Skin epidermis (tissue), 12 donors: ENCODE data around the gene FADS1.

ENCODE experiments used
- H3K27ac ChIP-seq, 21 experiments: fragments of 200-600 bp; sonication (generic) in 11 of 21; one replicate each; pipeline ENCODE4 v1.5.0; 2020; ENCODE audit warnings: mild to moderate bottlenecking in 3 of 21, inconsistent platforms in 2 of 21, moderate library complexity in 2 of 21
- H3K4me3 ChIP-seq, 7 experiments: fragments of 200-600 bp; sonication (generic) in 2 of 7; one replicate each; pipeline ENCODE4 v1.5.0; 2020; ENCODE audit warnings: inconsistent platforms in 2 of 7, mild to moderate bottlenecking in 2 of 7, moderate library complexity in 1 of 7

The FADS1 gene

DNA sequence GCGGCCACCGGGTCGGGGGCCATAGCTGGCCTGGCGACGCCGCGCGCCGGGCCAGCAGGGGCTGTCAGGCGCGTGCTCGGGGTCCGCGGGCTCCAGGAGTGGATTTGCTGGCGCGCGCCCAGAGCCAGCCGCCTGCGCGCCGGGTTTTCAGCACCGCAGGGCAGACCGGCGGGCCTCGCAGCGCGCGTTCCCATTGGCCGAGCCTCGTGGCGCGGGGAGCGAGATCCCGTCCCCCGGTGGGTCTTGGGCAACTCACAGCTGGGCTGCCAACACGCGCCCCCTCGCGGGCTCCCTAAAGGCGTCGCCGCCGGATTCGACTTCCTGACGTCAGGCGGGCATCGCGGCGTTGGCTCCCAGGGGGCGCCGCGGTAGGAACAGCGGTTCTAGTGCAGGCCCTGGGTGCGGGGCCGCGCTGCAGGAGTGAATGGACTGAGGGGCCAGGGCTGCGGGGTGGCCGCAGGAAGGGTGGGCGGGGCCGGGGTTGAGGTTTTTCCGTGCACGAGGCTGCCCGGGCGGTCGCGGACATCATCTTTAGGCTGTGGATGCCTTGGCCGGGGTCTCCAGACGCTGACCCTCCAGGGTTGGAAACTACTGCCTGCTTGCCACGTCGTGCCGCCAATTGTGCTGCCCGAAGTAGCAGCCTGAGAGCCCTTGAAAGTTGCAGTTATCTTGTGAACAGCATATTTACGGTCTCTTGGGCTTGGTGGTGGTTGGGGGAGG, at the start of gene FADS1:
TSS of gene FADS1 (minus strand) at position 268 of the 720 bp plus-strand sequence. CDS start at position 194, 74 bp downstream.
- Histone ChIP-seq H3K4me3 (peak within 1 kb of the TSS; percentile 50 to 82 (median 53)), H3K27ac (peak within 1 kb of the TSS; percentile 10 to 96 (median 88))

GRCh38 chr11:61866231-61866957, 49.6 kb upstream of the FADS1 start:
- Histone ChIP-seq H3K4me3 (no peak overlapping the region), H3K27ac (no peak overlapping the region)

DNA sequence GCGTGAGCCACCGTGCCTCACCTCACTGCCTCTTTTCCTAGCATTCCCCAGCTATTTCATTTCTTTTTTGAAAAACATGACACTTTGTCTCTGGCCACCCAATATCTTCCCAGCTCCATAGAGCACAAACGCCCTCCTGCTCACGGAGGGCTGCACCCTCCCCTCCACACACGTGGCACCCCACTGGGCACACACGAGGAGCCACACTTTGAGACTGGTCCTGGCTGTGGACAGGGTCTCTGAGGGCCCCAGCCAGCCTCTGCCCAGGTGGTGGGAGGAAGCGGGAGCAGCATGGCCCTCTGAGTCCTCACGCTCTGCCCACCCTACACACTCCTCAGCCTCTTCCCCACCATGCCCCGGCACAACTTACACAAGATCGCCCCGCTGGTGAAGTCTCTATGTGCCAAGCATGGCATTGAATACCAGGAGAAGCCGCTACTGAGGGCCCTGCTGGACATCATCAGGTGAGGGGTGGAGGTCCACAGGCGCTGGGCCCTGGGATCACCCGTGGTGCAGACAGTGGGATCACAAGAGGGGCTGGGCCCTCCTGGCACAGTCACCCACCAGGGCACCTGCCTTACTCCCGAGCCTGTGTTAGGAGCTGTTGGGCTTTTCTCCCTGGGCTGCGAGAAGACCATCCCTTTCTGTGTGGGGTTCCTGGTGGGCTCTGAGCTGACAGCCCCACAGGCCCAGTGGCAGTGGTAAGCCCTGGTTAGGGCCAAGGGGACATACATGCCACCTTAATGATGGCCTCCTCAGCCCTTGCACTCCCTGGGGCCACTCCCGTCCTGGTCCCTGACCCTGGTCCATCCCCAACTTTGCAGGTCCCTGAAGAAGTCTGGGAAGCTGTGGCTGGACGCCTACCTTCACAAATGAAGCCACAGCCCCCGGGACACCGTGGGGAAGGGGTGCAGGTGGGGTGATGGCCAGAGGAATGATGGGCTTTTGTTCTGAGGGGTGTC, 48.3 kb upstream of the FADS1 start:
- H3K27ac ChIP-seq = no peak overlapping the region

DNA sequence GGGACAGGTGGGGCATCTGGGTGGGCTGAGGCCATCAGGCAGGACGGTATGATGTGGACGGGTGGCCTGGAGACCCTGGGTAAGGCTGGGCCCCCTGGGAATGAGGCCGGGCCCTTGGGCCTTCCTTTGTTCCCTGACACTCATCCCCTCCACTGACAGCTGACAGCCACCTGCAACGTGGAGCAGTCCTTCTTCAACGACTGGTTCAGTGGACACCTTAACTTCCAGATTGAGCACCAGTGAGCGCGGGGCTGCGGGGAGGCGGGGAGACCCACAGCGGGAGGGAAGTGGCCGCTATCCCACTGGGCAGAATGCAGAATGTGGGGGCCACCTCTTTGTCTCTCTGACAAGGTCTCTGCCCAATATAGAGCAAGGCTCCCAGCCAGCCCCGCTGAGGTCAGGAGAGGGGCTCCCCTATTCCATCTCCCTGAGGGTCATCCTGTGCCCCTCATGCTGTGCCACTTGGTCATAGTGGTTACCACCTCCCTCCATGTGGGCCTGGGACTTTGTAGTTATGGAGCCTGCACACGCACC, 46.8 kb upstream of the FADS1 start:
- H3K4me3 ChIP-seq = no peak overlapping the region
- H3K27ac ChIP-seq = no peak overlapping the region

More for the DNA sequence above, 48.3 kb upstream of the FADS1 start:
- no peak overlapping the region for H3K4me3 ChIP-seq

GRCh38 chr11:61862714-61863547, 46.1 kb upstream of the FADS1 start:
- H3K27ac ChIP-seq = no peak overlapping the region
- H3K4me3 ChIP-seq = no peak overlapping the region

DNA sequence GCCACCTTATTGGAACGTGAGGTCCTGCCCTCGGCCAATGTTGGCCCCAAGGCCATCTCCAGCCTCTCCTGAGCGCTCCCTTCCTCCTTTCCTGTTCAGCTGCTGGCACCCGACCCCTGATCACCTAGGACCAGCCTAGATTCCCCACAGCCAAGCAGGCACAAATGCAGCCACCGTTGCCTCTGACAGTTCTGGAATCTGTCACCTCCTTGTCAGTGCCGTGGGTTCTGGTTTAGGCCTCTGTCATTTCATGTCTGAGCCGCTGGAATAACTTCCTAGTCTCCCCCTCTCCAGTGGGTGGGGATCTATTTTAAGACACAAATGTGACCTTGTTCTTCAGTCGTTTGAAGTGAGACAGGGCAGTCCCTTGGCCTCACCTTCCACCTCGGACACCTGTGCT, 44.8 kb upstream of the FADS1 start:
- no peak overlapping the region for H3K27ac ChIP-seq
- no peak overlapping the region for H3K4me3 ChIP-seq

- Histone ChIP-seq H3K27ac (no peak overlapping the region), H3K4me3 (no peak overlapping the region)
These were observed 43.5 kb upstream of the FADS1 start for GRCh38 chr11:61860054-61860903.

GRCh38 chr11:61855939-61856680, 39.3 kb upstream of the FADS1 start:
- Histone ChIP-seq H3K27ac (no peak overlapping the region), H3K4me3 (no peak overlapping the region)

- Histone ChIP-seq H3K4me3 (no peak overlapping the region), H3K27ac (no peak overlapping the region)
These were observed 38.3 kb upstream of the FADS1 start for GRCh38 chr11:61854966-61855714.

- H3K4me3 ChIP-seq = no peak overlapping the region
- no peak overlapping the region for H3K27ac ChIP-seq
These were observed 37.5 kb upstream of the FADS1 start for GRCh38 chr11:61854206-61854895.

- Histone ChIP-seq H3K27ac (no peak overlapping the region), H3K4me3 (no peak overlapping the region)
These were observed 36.9 kb upstream of the FADS1 start for GRCh38 chr11:61853698-61854169.

DNA sequence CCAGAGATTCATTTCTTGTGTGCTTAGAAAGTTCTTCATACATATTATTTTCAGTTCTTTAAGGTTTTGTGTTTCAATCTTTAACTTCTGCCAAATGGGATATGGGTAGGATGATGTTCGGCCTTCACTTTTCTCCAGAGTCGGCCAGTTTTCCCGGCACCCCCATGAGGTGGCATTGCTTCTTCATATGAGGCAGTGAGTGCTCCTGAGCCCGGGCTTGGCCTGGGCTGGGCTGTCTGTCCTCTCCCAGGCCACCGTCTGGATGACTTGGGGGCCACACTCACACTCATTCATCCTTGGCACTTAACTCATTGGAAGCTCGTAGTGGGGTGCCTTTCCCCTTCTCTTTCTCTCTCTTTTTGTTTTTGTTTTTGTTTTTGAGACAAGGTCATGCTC, 35.1 kb upstream of the FADS1 start:
- no peak overlapping the region for H3K27ac ChIP-seq
- H3K4me3 ChIP-seq = no peak overlapping the region

DNA sequence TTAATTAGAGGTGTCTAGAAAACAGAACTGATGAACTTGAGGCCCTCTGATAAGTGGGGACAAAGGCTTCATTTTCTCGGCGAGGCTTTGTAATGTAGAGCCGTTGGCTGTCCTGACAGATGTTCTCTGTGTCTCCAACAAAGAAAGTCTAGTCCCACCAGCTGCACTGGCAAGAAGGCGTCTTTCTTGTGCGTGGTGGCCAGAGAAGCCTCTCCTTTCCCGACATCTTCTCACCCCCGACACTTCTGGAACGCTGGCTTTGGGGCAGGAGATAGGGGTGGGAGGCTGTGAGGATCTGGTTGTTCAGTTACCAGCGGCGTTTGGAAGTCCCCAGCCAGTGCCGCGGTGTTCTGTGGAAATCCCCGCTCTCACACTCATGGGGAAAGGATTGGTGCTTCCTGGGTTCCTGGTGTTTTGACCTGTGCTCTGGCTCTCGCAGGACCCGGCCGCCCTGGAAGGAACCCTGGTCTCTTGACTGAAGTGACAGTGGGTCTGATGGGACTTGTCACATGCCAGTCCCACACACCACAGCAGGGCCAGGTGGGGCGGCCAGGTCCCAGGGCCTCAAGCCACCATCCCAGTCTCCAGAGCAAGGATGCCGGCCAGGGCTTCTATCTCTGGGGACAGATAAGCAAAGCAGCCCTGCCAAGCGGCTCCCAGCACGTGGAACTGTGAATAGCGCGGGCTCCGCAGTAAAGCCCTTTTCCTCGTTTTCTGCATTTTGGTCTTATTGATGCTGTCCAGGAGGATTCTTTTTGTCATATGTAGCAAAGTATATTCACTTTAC, 34.5 kb upstream of the FADS1 start:
- no peak overlapping the region for H3K27ac ChIP-seq
- H3K4me3 ChIP-seq = no peak overlapping the region

DNA sequence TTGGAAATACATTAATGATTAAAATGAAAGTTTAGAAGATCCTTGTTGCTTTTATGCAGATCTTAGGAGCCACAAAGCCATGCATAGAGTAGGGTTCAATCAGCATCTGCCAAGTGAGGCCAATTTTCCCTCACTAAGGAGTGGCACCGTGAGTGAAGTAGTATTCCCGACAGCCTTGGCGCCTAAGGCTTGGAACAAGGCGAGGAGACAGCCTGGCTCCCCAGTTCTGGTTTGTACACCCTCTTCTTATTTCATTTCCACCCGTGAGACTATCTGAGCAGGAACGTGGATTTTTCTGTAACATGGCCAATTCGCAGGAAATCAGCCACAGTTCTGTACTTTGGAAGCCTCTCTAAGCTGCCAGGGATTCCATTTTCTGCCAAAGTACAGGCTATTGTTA, 33.9 kb upstream of the FADS1 start:
- Histone ChIP-seq H3K4me3 (no peak overlapping the region), H3K27ac (no peak overlapping the region)

DNA sequence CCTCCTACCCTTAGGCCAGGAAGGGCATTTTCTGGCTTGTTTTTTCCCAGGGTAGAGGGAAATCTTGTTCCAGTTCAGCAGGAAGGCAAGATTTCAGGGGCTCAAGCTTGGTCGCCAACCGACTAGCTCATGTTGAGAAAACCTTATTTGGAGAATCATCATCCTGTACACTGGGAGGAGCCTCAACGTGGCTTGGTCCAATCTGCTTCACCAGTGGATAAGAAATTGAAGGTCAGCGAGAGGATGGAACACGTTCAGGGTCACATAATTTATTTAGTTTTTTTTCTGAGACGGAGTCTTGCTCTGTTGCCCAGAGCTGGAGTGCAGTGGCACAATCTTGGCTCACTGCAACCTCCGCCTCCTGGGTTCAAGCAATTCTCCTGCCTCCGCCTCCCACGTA, 31.8 kb upstream of the FADS1 start:
- Histone ChIP-seq H3K27ac (no peak overlapping the region), H3K4me3 (no peak overlapping the region)
